H1 (cell line): ENCODE measurements around the gene ACER3. TPM values are rescaled to one million over a fixed set of nuclear protein-coding genes. Genes with fewer than 3 reads are reported as not detected.
A peak's percentile ranks its signal among the peaks of the same experiment; 100 is the strongest.

Experiments used
- CTCF ChIA-PET: fragments of 300-600 bp; sonication (Branson Sonifier 250); formaldehyde crosslinking; loops from one replicate; lab custom pipeline; 2021; ENCODE audit not compliant: partially characterized antibody; lab: Charles Lee
- POLR2A ChIA-PET: fragments of 300-600 bp; sonication (Branson Sonifier 250); formaldehyde crosslinking; loops from one replicate; lab custom pipeline; 2021; ENCODE audit warnings: inconsistent platforms; ENCODE audit not compliant: partially characterized antibody; lab: Charles Lee
- DNase-seq, 2 experiments: peaks; one replicate each; pipeline versions ENCODE4 v3.0.0 to v3.0.0-alpha.2; 2010 to 2022; ENCODE audit warnings: low spot score in 2 of 2, low read depth in 1 of 2, mixed read lengths in 1 of 2
- FAIRE-seq: peaks from 2 replicates; lab custom pipeline; 2011; peaks lifted over from hg19 to GRCh38; lab: Jason Lieb, UNC
- H2AFZ ChIP-seq: 2 replicates; pipeline ENCODE4 v1.8.1; 2012; ENCODE audit warnings: low read length, inconsistent platforms
- H2AK5ac ChIP-seq: 2 replicates; pipeline ENCODE4 v1.6.1; 2013; ENCODE audit warnings: low read depth, low read length
- H2BK120ac ChIP-seq: replicated peaks from 2 replicates; pipeline ENCODE3; 2013; ENCODE audit warnings: low read depth, low read length, inconsistent platforms
- H2BK12ac ChIP-seq: 2 replicates; pipeline ENCODE4 v1.6.1; 2013; ENCODE audit warnings: low read depth, low read length
- H2BK15ac ChIP-seq: 2 replicates; pipeline ENCODE4 v1.6.1; 2013; ENCODE audit warnings: low read length
- H2BK20ac ChIP-seq: 2 replicates; pipeline ENCODE4 v1.6.1; 2013; ENCODE audit warnings: low read length
- H2BK5ac ChIP-seq: 2 replicates; pipeline ENCODE4 v1.6.1; 2013; ENCODE audit warnings: low read depth, low read length
- H3K14ac ChIP-seq: 2 replicates; pipeline ENCODE4 v1.6.1; 2013; ENCODE audit warnings: inconsistent platforms; ENCODE audit not compliant: insufficient read length
- H3K18ac ChIP-seq: 2 replicates; pipeline ENCODE4 v1.6.1; 2013; ENCODE audit warnings: low read length; ENCODE audit errors: extremely low read depth
- H3K23ac ChIP-seq: 2 replicates; pipeline ENCODE4 v1.6.1; 2013; ENCODE audit warnings: inconsistent platforms; ENCODE audit not compliant: insufficient read length
- H3K23me2 ChIP-seq: 2 replicates; pipeline ENCODE4 v1.6.1; 2013; ENCODE audit warnings: low read depth, low read length
- H3K27ac ChIP-seq: 2 replicates; pipeline ENCODE4 v1.6.1; 2011; ENCODE audit warnings: low read depth, low read length, inconsistent platforms
- H3K27me3 ChIP-seq, 4 experiments: replicated peaks in 1 of 4; 1 replicate in 1 of 4; 2 replicates in 3 of 4; pipeline versions ENCODE4 v1.6.1 to v1.8.1; 2011 to 2013; ENCODE audit warnings: low read length in 3 of 4, mild to moderate bottlenecking in 3 of 4, inconsistent platforms in 2 of 4, mixed read lengths in 2 of 4, moderate library complexity in 1 of 4; ENCODE audit not compliant: control insufficient read depth in 3 of 4, insufficient read depth in 3 of 4; ENCODE audit errors: extremely low read depth in 1 of 4
- H3K36me3 ChIP-seq, 4 experiments: 2 replicates each; pipeline versions ENCODE4 v1.6.1 to v1.8.1; 2011 to 2013; ENCODE audit warnings: mild to moderate bottlenecking in 4 of 4, low read length in 3 of 4, moderate library complexity in 2 of 4, control low read depth in 1 of 4, inconsistent platforms in 1 of 4; ENCODE audit not compliant: insufficient read depth in 4 of 4, control insufficient read depth in 2 of 4
- H3K4ac ChIP-seq: replicated peaks from 2 replicates; pipeline ENCODE3; 2013; ENCODE audit warnings: low read length, low read depth, mixed read lengths, inconsistent platforms; ENCODE audit not compliant: insufficient read length
- H3K4me1 ChIP-seq, 4 experiments: replicated peaks in 1 of 4; 1 replicate in 1 of 4; 2 replicates in 3 of 4; pipeline versions ENCODE4 v1.6.1 to v1.8.1; 2011 to 2013; ENCODE audit warnings: low read length in 3 of 4, inconsistent platforms in 2 of 4, mixed read lengths in 1 of 4; ENCODE audit not compliant: insufficient read depth in 4 of 4, control insufficient read depth in 3 of 4
- H3K4me2 ChIP-seq, 2 experiments: 2 replicates each; pipeline versions ENCODE4 v1.6.1 to v1.8.1; 2011 to 2013; ENCODE audit warnings: low read depth in 2 of 2, low read length in 2 of 2, control low read depth in 1 of 2, inconsistent platforms in 1 of 2, mild to moderate bottlenecking in 1 of 2; ENCODE audit not compliant: insufficient read depth in 1 of 2
- H3K4me3 ChIP-seq, 4 experiments: fragments of 200-600, 300-600 bp in 1 of 4; sonication (generic), shearing (Covaris generic), sonication (Bioruptor Twin) in 1 of 4; 2 replicates each; pipeline versions ENCODE4 v1.5.1 to v1.8.1; 2011 to 2016; ENCODE audit warnings: low read length in 4 of 4, low read depth in 3 of 4, control low read depth in 2 of 4, inconsistent platforms in 2 of 4, mild to moderate bottlenecking in 2 of 4, mixed read lengths in 1 of 4, moderate library complexity in 1 of 4; ENCODE audit not compliant: insufficient read depth in 2 of 4; ENCODE audit errors: extremely low read depth in 1 of 4
- H3K56ac ChIP-seq: replicated peaks from 2 replicates; pipeline ENCODE3; 2013; ENCODE audit warnings: low read depth, mild to moderate bottlenecking, mixed read lengths, low read length, inconsistent platforms; ENCODE audit not compliant: insufficient read length
- H3K79me1 ChIP-seq: 2 replicates; pipeline ENCODE4 v1.6.1; 2013; ENCODE audit warnings: low read depth, low read length, control low read depth
- H3K79me2 ChIP-seq, 2 experiments: 2 replicates each; pipeline versions ENCODE4 v1.6.1 to v1.8.1; 2012 to 2013; ENCODE audit warnings: low read length in 2 of 2, mild to moderate bottlenecking in 2 of 2, inconsistent platforms in 1 of 2; ENCODE audit not compliant: insufficient read depth in 2 of 2, control insufficient read depth in 1 of 2
- H3K9ac ChIP-seq, 4 experiments: replicated peaks in 1 of 4; 1 replicate in 1 of 4; 2 replicates in 3 of 4; pipeline versions ENCODE4 v1.6.1 to v1.8.1; 2011 to 2013; ENCODE audit warnings: low read depth in 3 of 4, low read length in 3 of 4, control low read depth in 2 of 4, mild to moderate bottlenecking in 2 of 4, moderate library complexity in 2 of 4, inconsistent platforms in 1 of 4; ENCODE audit errors: extremely low read depth in 1 of 4
- H3K9me3 ChIP-seq, 2 experiments: 2 replicates each; pipeline versions ENCODE4 v1.6.1 to v1.8.1; 2012 to 2013; ENCODE audit warnings: mild to moderate bottlenecking in 2 of 2, moderate library complexity in 2 of 2, control low read depth in 1 of 2, inconsistent platforms in 1 of 2, low read depth in 1 of 2, low read length in 1 of 2, mixed read lengths in 1 of 2; ENCODE audit not compliant: insufficient read depth in 2 of 2
- H4K20me1 ChIP-seq, 2 experiments: replicated peaks in 1 of 2; 2 replicates each; pipeline versions ENCODE3 to v1.8.1; 2011 to 2013; ENCODE audit warnings: inconsistent platforms in 2 of 2, low read length in 2 of 2, mild to moderate bottlenecking in 1 of 2; ENCODE audit not compliant: insufficient read depth in 2 of 2, control insufficient read depth in 1 of 2
- H4K5ac ChIP-seq: 2 replicates; pipeline ENCODE4 v1.6.1; 2013; ENCODE audit warnings: low read length, low read depth, mixed read lengths, inconsistent platforms; ENCODE audit not compliant: insufficient read length
- H4K8ac ChIP-seq: 2 replicates; pipeline ENCODE4 v1.8.0; 2013; ENCODE audit warnings: mild to moderate bottlenecking, moderate library complexity, low read length, inconsistent platforms; ENCODE audit not compliant: insufficient read depth; ENCODE audit errors: extremely low read depth
- H4K91ac ChIP-seq: replicated peaks from 2 replicates; pipeline ENCODE3; 2013; ENCODE audit warnings: low read length, mixed read lengths, inconsistent platforms; ENCODE audit not compliant: insufficient read length
- CREB1 ChIP-seq: IDR thresholded peaks from 2 replicates; pipeline ENCODE4 v1.6.1; 2012; ENCODE audit warnings: inconsistent platforms
- CTCF ChIP-seq, 3 experiments: IDR thresholded peaks; 1 replicate in 2 of 3; 2 replicates in 1 of 3; pipeline versions ENCODE4 v1.5.1 to v1.6.1; 2011; ENCODE audit warnings: low read length in 3 of 3, mild to moderate bottlenecking in 3 of 3, inconsistent platforms in 2 of 3, low read depth in 1 of 3, moderate library complexity in 1 of 3; ENCODE audit not compliant: insufficient read depth in 1 of 3; ENCODE audit errors: control extremely low read depth in 1 of 3
- EZH2 ChIP-seq: fragments of 200-600 bp; sonication (generic); IDR thresholded peaks from 2 replicates; pipeline ENCODE4 v1.7.1; 2012; ENCODE audit warnings: low read depth, mild to moderate bottlenecking, moderate library complexity, low read length, inconsistent platforms; ENCODE audit not compliant: severe bottlenecking
- MAX ChIP-seq: IDR thresholded peaks from 2 replicates; pipeline ENCODE4 v1.6.1; 2012; ENCODE audit warnings: inconsistent platforms
- POLR2A ChIP-seq, 2 experiments: IDR thresholded peaks; 1 replicate in 1 of 2; 2 replicates in 1 of 2; pipeline ENCODE4 v1.6.1; 2011; ENCODE audit warnings: low read depth in 2 of 2, low read length in 2 of 2, mild to moderate bottlenecking in 2 of 2; ENCODE audit errors: control extremely low read depth in 1 of 2
- RAD21 ChIP-seq, 2 experiments: IDR thresholded peaks in 1 of 2; conservative IDR thresholded peaks in 1 of 2; 2 replicates each; pipeline ENCODE4 v1.6.1; 2011; ENCODE audit warnings: low read depth in 2 of 2, low read length in 2 of 2, improper control_type of control experiment in 1 of 2, inconsistent platforms in 1 of 2, mild to moderate bottlenecking in 1 of 2, moderate library complexity in 1 of 2
- RBBP5 ChIP-seq: IDR thresholded peaks from 2 replicates; pipeline ENCODE4 v1.7.1; 2012; ENCODE audit warnings: low read depth, mild to moderate bottlenecking, inconsistent platforms, low read length, moderate library complexity, borderline replicate concordance
- SP4 ChIP-seq: IDR thresholded peaks from 2 replicates; pipeline ENCODE4 v1.6.1; 2012; ENCODE audit warnings: low read length, inconsistent platforms
- TBP ChIP-seq: IDR thresholded peaks from 2 replicates; pipeline ENCODE4 v1.6.1; 2011; ENCODE audit warnings: low read depth, low read length, improper control_type of control experiment
- WGBS, 2 experiments: shearing (Covaris generic) in 1 of 2; methylation state at CpG; one replicate each; pipeline versions ENCODE4 v1.1.6 to v1.1.7; 2013 to 2015; ENCODE audit warnings: low lambda C conversion rate in 2 of 2, mixed read lengths in 2 of 2, inconsistent platforms in 1 of 2, low coverage in 1 of 2, missing lambda C conversion rate in 1 of 2; ENCODE audit not compliant: insufficient replicate concordance in 2 of 2, insufficient coverage in 1 of 2, insufficient read length in 1 of 2; ENCODE audit errors: extremely low coverage in 1 of 2, missing lambda C conversion rate in 1 of 2; 5-methylcytosine and 5-hydroxymethylcytosine counted together
- polyA plus RNA-seq, 7 experiments: library from polyadenylated mRNA; depleted of rRNA in 3 of 7; stranded (reverse) in 5 of 7; unstranded in 2 of 7; fragments of >200 nt in 5 of 7; fragments of 200-250 nt in 2 of 7; gene quantifications; 1 replicate in 5 of 7; 2 replicates in 1 of 7; 4 replicates in 1 of 7; pipeline versions ENCODE4 v1.2.1 to v1.2.3, GENCODE V29; 2011 to 2013; ENCODE audit warnings: missing spikeins in 2 of 7, mixed read lengths in 2 of 7
- total RNA-seq: library from RNA; stranded (reverse); fragmentation: NEBNext Ultra II Directional; extraction: Animal tissue kit (Norgen Biotek cat#: 25700); gene quantifications from 2 replicates; pipeline ENCODE4 v1.2.1, GENCODE V29; 2021

ACER3 gene
- total and polyA plus RNA-seq, 2 of the 8 experiments (the other 6 are each of a cell fraction or from before 2014, with no cell fraction given), result 5.7 to 16.2 TPM

GRCh38 chr11:77046060-77046501 is 185.4 kb downstream of the ACER3 start:
- Histone ChIP-seq H3K9ac (no peak overlapping the region; a peak in 1 of 7 replicates), H2BK12ac (0 out of 2 replicates have a peak overlapping the region, but pooled peaks have one; percentile 2), H4K20me1 (no peaks in the 10 kb centered on the region), H3K79me1 (no peaks in the 10 kb centered on the region), H3K27me3 (peaks cover 1 to 8% (median 6%) of the 10 kb centered on the region in 4 experiments; a peak in 6 of 7 replicates), H3K56ac (no peak overlapping the region), H3K27ac (no peak overlapping the region), H3K4me1 (peaks cover 0 to 4% (median 0%) of the 10 kb centered on the region in 4 experiments; a peak in 3 of 7 replicates), H4K8ac (peak overlapping the region; percentile 68; the same call in 1 of the 2 replicates), H3K36me3 (no peaks in the 10 kb centered on the region), H3K23me2 (no peaks in the 10 kb centered on the region), H2BK120ac (no peak overlapping the region), H3K9me3 (no peaks in the 10 kb centered on the region), H2BK5ac (no peak overlapping the region), H2AFZ (no peak overlapping the region), H2BK20ac (no peak overlapping the region), H3K79me2 (no peaks in the 10 kb centered on the region), H3K23ac (no peak overlapping the region), H3K4me2 (peak overlapping the region; percentile 24 to 68), H2BK15ac (no peak overlapping the region), H3K18ac (no peak overlapping the region), H3K14ac (no peak overlapping the region), H4K91ac (no peak overlapping the region), H2AK5ac (no peak overlapping the region), H3K4ac (no peak overlapping the region), H4K5ac (no peak overlapping the region), H3K4me3 (peak overlapping the region in 3 of 4 experiments; percentile 21 to 46 (median 30); a peak in 6 of 8 replicates)
- DNase-seq (peak in 1 of 2 experiments; percentile 92), FAIRE-seq (no peak)
- WGBS, 2 experiments, result 9% methylated on average over 29 of the region's 39 CpGs; no CpG with 5 or more reads in 1 of the 2 experiments
- ChIA-PET CTCF (interaction anchor here (0.9 to 2.6 kb wide), 19 partner anchors 9 to 347 kb away, joined by 3 to 23 read pairs (median 6); partner anchors contain the start of genes B3GNT6, CAPN5 and OMP), POLR2A (no interaction called here)
- TF ChIP-seq SP4 (no peak), RAD21 (IDR thresholded peaks at IDR 0.05 in 1 of 2, conservative IDR thresholded peaks at IDR 0.05 in 1 of 2; ENCODE audit: low read depth in 2 of 2, low read length in 2 of 2) (peak; percentile 57 to 73), RBBP5 (no peak), MAX (peak; percentile 88), CREB1 (peak; percentile 65), CTCF (IDR thresholded peaks at IDR 0.05; ENCODE audit: control extremely low read depth in 1 of 3, insufficient read depth in 1 of 3, low read depth in 1 of 3, low read length in 3 of 3) (peak; percentile 87 to 99 (median 93)), POLR2A (IDR thresholded peaks at IDR 0.05; ENCODE audit: control extremely low read depth in 1 of 2, low read depth in 2 of 2, low read length in 2 of 2) (no peak), TBP (0 out of 2 replicates have a peak, but pooled peaks have one; percentile 7), EZH2 (no peak)
